Neural crest cell (in vitro differentiated cells): ENCODE results near the gene RXFP3. TPM values are rescaled to one million over a fixed set of nuclear protein-coding genes. Genes with fewer than 3 reads are reported as not detected.
"Not testable (repeated sequence)": the region's sequence is repeated elsewhere in the genome, so short reads cannot be mapped to it uniquely, and the experiment has no call there.

Experiments
- DNase-seq: peaks from one replicate; pipeline ENCODE4 v3.0.0; 2021; ENCODE audit warnings: low read depth, mixed read lengths, low spot score
- H3K27ac Mint-ChIP-seq: one replicate; pipeline ENCODE4 v1.8.0; 2021; ENCODE audit warnings: mild to moderate bottlenecking, mixed read lengths; ENCODE audit not compliant: unreplicated experiment
- H3K27me3 Mint-ChIP-seq: 2 replicates; pipeline ENCODE4 v1.8.0; 2021; ENCODE audit warnings: low read depth, mild to moderate bottlenecking, mixed read lengths
- H3K36me3 Mint-ChIP-seq: 2 replicates; pipeline ENCODE4 v1.8.0; 2021; ENCODE audit warnings: low read depth, mild to moderate bottlenecking, mixed read lengths
- H3K4me1 Mint-ChIP-seq: 2 replicates; pipeline ENCODE4 v1.8.0; 2021; ENCODE audit warnings: mixed read lengths
- H3K4me3 Mint-ChIP-seq: one replicate; pipeline ENCODE4 v1.8.0; 2021; ENCODE audit warnings: mild to moderate bottlenecking, mixed read lengths
- H3K9me3 Mint-ChIP-seq: 2 replicates; pipeline ENCODE4 v1.8.0; 2021; ENCODE audit warnings: mixed read lengths
- total RNA-seq: library from RNA; stranded (reverse); gene quantifications from 2 replicates; pipeline ENCODE4 v1.2.1, GENCODE V29; 2021
- TF ChIP-seq, protein P1 (sequence below): fragments of 200-600 bp; sonication (generic); conservative IDR thresholded peaks from 2 replicates; pipeline ENCODE4 v1.5.0; 2021; ENCODE audit warnings: antibody characterized with exemption, mild to moderate bottlenecking

The RXFP3 gene
- total RNA-seq, 1 donor from 2014 or later = 0.12 TPM

DNA sequence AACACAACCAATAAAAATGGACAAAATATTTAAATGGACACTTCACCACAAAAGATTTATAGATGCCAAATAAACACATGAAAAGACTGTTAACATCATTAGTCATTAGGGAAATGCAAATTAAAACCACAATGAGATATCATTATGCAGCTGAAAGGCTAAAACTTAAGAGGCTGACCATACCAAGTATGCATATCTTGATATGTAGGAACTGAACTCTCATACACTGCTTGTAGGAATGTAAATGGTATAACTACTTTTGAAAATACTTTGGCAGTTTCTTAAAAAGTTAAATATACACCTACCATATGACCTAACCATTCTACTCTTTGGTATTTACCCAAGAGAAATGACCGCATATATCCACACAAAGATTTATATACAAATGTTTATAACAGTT lies 30.8 kb upstream of the RXFP3 start:
- H3K36me3 Mint-ChIP-seq = peaks cover 15% of the 10 kb centered on the region
- peaks cover 10% of the 10 kb centered on the region for H3K4me1 Mint-ChIP-seq
- H3K27ac Mint-ChIP-seq = no peak overlapping the region
- DNase-seq = no peak
- H3K9me3 Mint-ChIP-seq = peaks cover 35% of the 10 kb centered on the region
- no peak overlapping the region for H3K4me3 Mint-ChIP-seq
- TF ChIP-seq, protein P1, sequence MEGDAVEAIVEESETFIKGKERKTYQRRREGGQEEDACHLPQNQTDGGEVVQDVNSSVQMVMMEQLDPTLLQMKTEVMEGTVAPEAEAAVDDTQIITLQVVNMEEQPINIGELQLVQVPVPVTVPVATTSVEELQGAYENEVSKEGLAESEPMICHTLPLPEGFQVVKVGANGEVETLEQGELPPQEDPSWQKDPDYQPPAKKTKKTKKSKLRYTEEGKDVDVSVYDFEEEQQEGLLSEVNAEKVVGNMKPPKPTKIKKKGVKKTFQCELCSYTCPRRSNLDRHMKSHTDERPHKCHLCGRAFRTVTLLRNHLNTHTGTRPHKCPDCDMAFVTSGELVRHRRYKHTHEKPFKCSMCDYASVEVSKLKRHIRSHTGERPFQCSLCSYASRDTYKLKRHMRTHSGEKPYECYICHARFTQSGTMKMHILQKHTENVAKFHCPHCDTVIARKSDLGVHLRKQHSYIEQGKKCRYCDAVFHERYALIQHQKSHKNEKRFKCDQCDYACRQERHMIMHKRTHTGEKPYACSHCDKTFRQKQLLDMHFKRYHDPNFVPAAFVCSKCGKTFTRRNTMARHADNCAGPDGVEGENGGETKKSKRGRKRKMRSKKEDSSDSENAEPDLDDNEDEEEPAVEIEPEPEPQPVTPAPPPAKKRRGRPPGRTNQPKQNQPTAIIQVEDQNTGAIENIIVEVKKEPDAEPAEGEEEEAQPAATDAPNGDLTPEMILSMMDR = no peak
- no peaks in the 10 kb centered on the region for H3K27me3 Mint-ChIP-seq

DNA sequence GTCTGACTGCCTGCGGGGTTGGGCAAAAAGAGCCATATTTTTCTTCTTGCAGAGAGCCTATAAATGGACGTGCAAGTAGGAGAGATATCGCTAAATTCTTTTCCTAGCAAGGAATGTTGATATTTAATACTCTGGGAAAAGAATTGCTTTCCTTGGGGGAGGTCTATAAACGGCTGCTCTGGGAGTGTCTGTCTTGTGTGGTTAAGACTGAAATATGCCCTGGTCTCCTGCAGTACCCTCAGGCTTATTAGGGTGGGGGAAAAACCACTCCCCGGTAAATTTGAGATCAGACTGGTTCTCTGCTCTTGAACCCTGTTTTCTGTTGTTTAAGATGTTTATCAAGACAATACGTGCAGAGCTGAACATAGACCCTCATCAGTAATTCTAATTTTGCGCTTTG lies 29.9 kb upstream of the RXFP3 start:
- Mint-ChIP-seq H3K36me3 (peaks cover 15% of the 10 kb centered on the region), H3K9me3 (peaks cover 35% of the 10 kb centered on the region)
- H3K27ac Mint-ChIP-seq, DNase-seq, H3K4me3 Mint-ChIP-seq, H3K4me1 Mint-ChIP-seq, H3K27me3 Mint-ChIP-seq: not testable (repeated sequence)

GRCh38 chr5:33914844-33915243 lies 21.3 kb upstream of the RXFP3 start:
- Mint-ChIP-seq H3K9me3 (peaks cover 33% of the 10 kb centered on the region), H3K36me3 (peaks cover 12% of the 10 kb centered on the region)
- H3K27ac Mint-ChIP-seq, H3K4me3 Mint-ChIP-seq, H3K4me1 Mint-ChIP-seq, DNase-seq, H3K27me3 Mint-ChIP-seq: not testable (repeated sequence)

DNA sequence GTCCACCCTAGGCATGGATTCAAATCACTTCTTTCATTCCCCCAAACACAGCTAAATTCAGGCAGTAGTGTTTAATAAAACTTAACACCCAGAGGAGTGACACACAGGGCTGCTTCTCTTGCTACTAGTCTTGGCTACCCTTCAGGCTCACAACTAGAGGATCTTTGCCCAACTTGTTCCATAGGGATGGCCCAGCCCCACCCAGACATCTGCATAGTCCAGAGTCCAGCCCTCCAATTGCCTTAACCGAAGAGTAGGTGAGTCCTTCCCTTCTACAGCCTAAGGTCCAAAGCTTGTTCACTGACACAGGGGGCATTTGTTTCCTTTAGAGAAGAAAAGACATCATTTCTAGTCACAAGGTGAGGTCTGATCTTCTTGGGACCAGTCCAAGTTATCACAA lies 15.2 kb upstream of the RXFP3 start:
- Mint-ChIP-seq H3K9me3 (peaks cover 18% of the 10 kb centered on the region), H3K4me3 (no peak overlapping the region), H3K36me3 (peaks cover 12% of the 10 kb centered on the region), H3K27ac (no peak overlapping the region), H3K27me3 (peaks cover 2% of the 10 kb centered on the region), H3K4me1 (no peaks in the 10 kb centered on the region)
- no peak for DNase-seq
- TF ChIP-seq, protein P1 = no peak

- Mint-ChIP-seq H3K27ac (no peak overlapping the region), H3K27me3 (peaks cover 2% of the 10 kb centered on the region), H3K36me3 (no peaks in the 10 kb centered on the region), H3K4me3 (no peak overlapping the region), H3K4me1 (peaks cover 7% of the 10 kb centered on the region), H3K9me3 (no peaks in the 10 kb centered on the region)
- TF ChIP-seq, protein P1 = no peak
- DNase-seq = no peak
Observed at GRCh38 chr5:33925278-33925677, 10.9 kb upstream of the RXFP3 start.

DNA sequence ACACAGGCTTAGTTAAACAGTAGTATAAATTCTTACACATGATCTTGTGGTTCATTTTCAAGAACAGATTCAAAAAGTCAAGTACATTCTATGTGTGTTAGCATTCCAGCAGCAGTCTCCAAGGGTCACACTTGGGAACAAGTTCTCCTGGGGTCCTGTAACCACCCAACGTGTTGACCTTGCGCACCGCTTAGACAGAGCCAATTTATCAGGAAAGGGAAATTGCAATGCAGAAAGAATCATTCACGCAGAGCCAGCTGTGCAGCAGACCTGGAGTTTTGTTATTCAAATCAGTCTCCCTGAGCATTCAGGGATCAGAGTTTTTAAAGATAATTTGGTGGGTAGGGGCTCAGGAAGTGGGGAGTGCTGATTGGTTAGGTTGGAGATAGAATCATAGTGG lies 8.5 kb upstream of the RXFP3 start:
- Mint-ChIP-seq H3K27ac (no peak overlapping the region), H3K36me3 (no peaks in the 10 kb centered on the region), H3K27me3 (peaks cover 5% of the 10 kb centered on the region), H3K4me3 (no peak overlapping the region), H3K9me3 (no peaks in the 10 kb centered on the region), H3K4me1 (peaks cover 7% of the 10 kb centered on the region)
- TF ChIP-seq, protein P1 = no peak
- DNase-seq = no peak

GRCh38 chr5:33928283-33928682 lies 7.9 kb upstream of the RXFP3 start:
- H3K9me3 Mint-ChIP-seq = no peaks in the 10 kb centered on the region
- H3K27ac Mint-ChIP-seq = no peak overlapping the region
- DNase-seq = no peak
- H3K36me3 Mint-ChIP-seq = no peaks in the 10 kb centered on the region
- TF ChIP-seq, protein P1 = no peak
- no peak overlapping the region for H3K4me3 Mint-ChIP-seq
- peaks cover 7% of the 10 kb centered on the region for H3K4me1 Mint-ChIP-seq
- H3K27me3 Mint-ChIP-seq = peaks cover 5% of the 10 kb centered on the region
